Vagina (tissue), 2 donors: Measurements from ENCODE around the gene SMIM43. TPM values are rescaled to one million over a fixed set of nuclear protein-coding genes. Genes with fewer than 3 reads are reported as not detected.

Experiments used
- DNase-seq, 2 donors: peaks; one replicate each; pipeline ENCODE4 v3.0.0-alpha.2; 2017; ENCODE audit errors: extremely low spot score in 2 of 2
- H3K27ac ChIP-seq: fragments of 200-600 bp; sonication (generic); one replicate; pipeline ENCODE4 v1.5.1; 2019
- H3K27me3 ChIP-seq: fragments of 200-600 bp; sonication (generic); one replicate; pipeline ENCODE4 v1.5.1; 2019
- H3K36me3 ChIP-seq, 2 donors: fragments of 200-600 bp; sonication (generic); one replicate each; pipeline ENCODE4 v1.5.1; 2017 to 2019
- H3K4me1 ChIP-seq: fragments of 200-600 bp; sonication (generic); one replicate; pipeline ENCODE4 v1.5.1; 2019
- H3K4me3 ChIP-seq, 2 donors: fragments of 200-600 bp; sonication (generic); 1 replicate in 1 of 2; 2 replicates in 1 of 2; pipeline ENCODE4 v1.5.1; 2016 to 2019
- H3K9me3 ChIP-seq: fragments of 200-600 bp; sonication (generic); one replicate; pipeline ENCODE4 v1.5.1; 2019
- POLR2A ChIP-seq, 2 donors: fragments of 450-650 bp; IDR thresholded peaks; one replicate each; pipeline ENCODE4 v1.6.1; 2017; ENCODE audit warnings: antibody characterized with exemption in 2 of 2, mild to moderate bottlenecking in 2 of 2, moderate library complexity in 2 of 2
- POLR2AphosphoS5 ChIP-seq, 2 donors: sonication (generic); formaldehyde crosslinking; IDR thresholded peaks; one replicate each; pipeline ENCODE4 v1.9.0; 2017; ENCODE audit warnings: antibody characterized with exemption in 2 of 2, mild to moderate bottlenecking in 2 of 2, low read depth in 1 of 2; ENCODE audit not compliant: insufficient read depth in 1 of 2
- intact Hi-C: fragments of 100-400 bp; cut with DNase I; formaldehyde crosslinking; loops from one replicate; pipeline ENCODE4 v1.15.1; 2023
- total RNA-seq: library from RNA; depleted of rRNA; stranded (reverse); fragments of >200 nt; gene quantifications from one replicate; pipeline ENCODE4 v1.2.3, GENCODE V29; 2016
- TF ChIP-seq, protein P1 (sequence below), 3 experiments: fragments of 450-650 bp in 2 of 3; fragments of 200-600 bp in 1 of 3; sonication (generic) in 1 of 3; IDR thresholded peaks; one replicate each; pipeline ENCODE4 v1.5.1; 2017 to 2019; ENCODE audit warnings: antibody characterized with exemption in 3 of 3, mild to moderate bottlenecking in 2 of 3, moderate library complexity in 2 of 3

Gene SMIM43
- total RNA-seq, 1 donor from 2014 or later: not detected

DNA sequence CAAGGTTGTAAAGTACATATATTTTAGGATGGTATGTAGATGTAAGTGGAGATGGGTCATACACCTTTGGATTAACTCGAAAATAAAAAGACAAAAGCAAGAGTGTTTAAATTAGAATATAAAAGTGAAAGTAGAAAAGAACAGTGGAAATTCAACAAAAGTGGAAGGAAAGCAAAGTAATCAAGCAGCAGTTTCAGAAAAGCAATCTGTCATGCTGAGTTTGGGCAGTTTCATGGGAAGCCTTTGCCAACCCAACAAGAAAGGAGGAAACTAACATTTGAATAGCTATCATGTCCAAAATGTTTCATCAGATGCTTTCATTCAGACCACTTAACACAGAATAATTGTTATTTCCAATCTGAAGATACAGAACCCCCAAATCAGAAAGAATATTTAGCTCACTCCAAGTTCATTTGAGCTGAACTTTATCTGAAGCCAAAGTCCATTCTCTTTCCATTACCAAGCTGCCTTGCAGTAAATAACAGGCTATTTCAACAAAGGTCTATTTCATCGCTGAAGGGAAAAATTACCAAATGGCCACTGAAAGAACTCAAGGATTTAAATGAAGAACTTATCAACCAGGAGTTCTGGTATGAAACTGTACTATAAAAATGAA is 34.4 kb upstream of the SMIM43 start:
- intact Hi-C loops: no loop called here
- H3K27me3 ChIP-seq: no peaks in the 10 kb centered on the region
- H3K36me3 ChIP-seq: peaks cover 0 to 7% of the 10 kb centered on the region in 2 donors
- TF ChIP-seq, protein P1, sequence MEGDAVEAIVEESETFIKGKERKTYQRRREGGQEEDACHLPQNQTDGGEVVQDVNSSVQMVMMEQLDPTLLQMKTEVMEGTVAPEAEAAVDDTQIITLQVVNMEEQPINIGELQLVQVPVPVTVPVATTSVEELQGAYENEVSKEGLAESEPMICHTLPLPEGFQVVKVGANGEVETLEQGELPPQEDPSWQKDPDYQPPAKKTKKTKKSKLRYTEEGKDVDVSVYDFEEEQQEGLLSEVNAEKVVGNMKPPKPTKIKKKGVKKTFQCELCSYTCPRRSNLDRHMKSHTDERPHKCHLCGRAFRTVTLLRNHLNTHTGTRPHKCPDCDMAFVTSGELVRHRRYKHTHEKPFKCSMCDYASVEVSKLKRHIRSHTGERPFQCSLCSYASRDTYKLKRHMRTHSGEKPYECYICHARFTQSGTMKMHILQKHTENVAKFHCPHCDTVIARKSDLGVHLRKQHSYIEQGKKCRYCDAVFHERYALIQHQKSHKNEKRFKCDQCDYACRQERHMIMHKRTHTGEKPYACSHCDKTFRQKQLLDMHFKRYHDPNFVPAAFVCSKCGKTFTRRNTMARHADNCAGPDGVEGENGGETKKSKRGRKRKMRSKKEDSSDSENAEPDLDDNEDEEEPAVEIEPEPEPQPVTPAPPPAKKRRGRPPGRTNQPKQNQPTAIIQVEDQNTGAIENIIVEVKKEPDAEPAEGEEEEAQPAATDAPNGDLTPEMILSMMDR (IDR thresholded peaks at IDR 0.05): no peak
- TF ChIP-seq POLR2AphosphoS5 (IDR thresholded peaks at IDR 0.05; ENCODE audit: insufficient read depth in 1 of 2, low read depth in 1 of 2): no peak
- TF ChIP-seq POLR2A (IDR thresholded peaks at IDR 0.05): no peak
- H3K4me1 ChIP-seq: peaks cover 12% of the 10 kb centered on the region
- DNase-seq: no peak
- H3K4me3 ChIP-seq: no peak overlapping the region
- H3K27ac ChIP-seq: no peak overlapping the region
- no peaks in the 10 kb centered on the region for H3K9me3 ChIP-seq

DNA sequence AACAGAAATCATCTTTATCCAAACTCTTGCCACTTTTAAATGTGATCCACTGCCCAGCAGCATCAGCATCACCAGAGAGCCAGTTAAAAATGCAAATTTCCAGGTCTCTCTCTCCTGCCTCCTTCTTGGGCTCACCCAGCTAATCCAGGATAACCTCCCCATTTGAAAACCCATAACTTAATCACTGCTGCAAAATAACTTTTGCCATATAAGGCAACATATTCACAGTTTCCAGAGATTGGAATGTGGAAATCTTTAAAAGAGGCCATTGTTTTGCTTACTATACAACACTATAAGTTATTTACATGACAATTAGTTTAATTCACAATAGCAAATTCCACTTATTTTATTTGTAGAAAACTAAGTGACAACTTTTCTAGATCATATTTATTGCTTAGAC is 31.3 kb upstream of the SMIM43 start:
- no peaks in the 10 kb centered on the region for H3K27me3 ChIP-seq
- H3K27ac ChIP-seq: no peak overlapping the region
- no peaks in the 10 kb centered on the region for H3K9me3 ChIP-seq
- intact Hi-C loops: no loop called here
- H3K36me3 ChIP-seq: no peaks in the 10 kb centered on the region
- no peak overlapping the region for H3K4me3 ChIP-seq
- DNase-seq: no peak
- no peak for TF ChIP-seq POLR2AphosphoS5 (IDR thresholded peaks at IDR 0.05; ENCODE audit: insufficient read depth in 1 of 2, low read depth in 1 of 2)
- TF ChIP-seq, protein P1 (IDR thresholded peaks at IDR 0.05): no peak
- TF ChIP-seq POLR2A (IDR thresholded peaks at IDR 0.05): no peak
- H3K4me1 ChIP-seq: no peaks in the 10 kb centered on the region

GRCh38 chr4:121794505-121795188 is 29.7 kb upstream of the SMIM43 start:
- Histone ChIP-seq H3K4me1 (no peaks in the 10 kb centered on the region), H3K36me3 (no peaks in the 10 kb centered on the region), H3K4me3 (no peak overlapping the region), H3K9me3 (no peaks in the 10 kb centered on the region), H3K27ac (no peak overlapping the region), H3K27me3 (no peaks in the 10 kb centered on the region)
- intact Hi-C loops: no loop called here
- no peak for TF ChIP-seq POLR2A (IDR thresholded peaks at IDR 0.05)
- no peak for TF ChIP-seq POLR2AphosphoS5 (IDR thresholded peaks at IDR 0.05; ENCODE audit: insufficient read depth in 1 of 2, low read depth in 1 of 2)
- TF ChIP-seq, protein P1 (IDR thresholded peaks at IDR 0.05): no peak
- DNase-seq: no peak

GRCh38 chr4:121792966-121793365 is 28.0 kb upstream of the SMIM43 start:
- DNase-seq: no peak
- TF ChIP-seq POLR2AphosphoS5 (IDR thresholded peaks at IDR 0.05; ENCODE audit: insufficient read depth in 1 of 2, low read depth in 1 of 2): no peak
- TF ChIP-seq, protein P1 (IDR thresholded peaks at IDR 0.05): no peak
- no peak for TF ChIP-seq POLR2A (IDR thresholded peaks at IDR 0.05)
- no peak overlapping the region for H3K27ac ChIP-seq
- intact Hi-C loops: no loop called here
- no peaks in the 10 kb centered on the region for H3K27me3 ChIP-seq
- no peaks in the 10 kb centered on the region for H3K36me3 ChIP-seq
- H3K9me3 ChIP-seq: no peaks in the 10 kb centered on the region
- no peaks in the 10 kb centered on the region for H3K4me1 ChIP-seq
- H3K4me3 ChIP-seq: no peak overlapping the region

DNA sequence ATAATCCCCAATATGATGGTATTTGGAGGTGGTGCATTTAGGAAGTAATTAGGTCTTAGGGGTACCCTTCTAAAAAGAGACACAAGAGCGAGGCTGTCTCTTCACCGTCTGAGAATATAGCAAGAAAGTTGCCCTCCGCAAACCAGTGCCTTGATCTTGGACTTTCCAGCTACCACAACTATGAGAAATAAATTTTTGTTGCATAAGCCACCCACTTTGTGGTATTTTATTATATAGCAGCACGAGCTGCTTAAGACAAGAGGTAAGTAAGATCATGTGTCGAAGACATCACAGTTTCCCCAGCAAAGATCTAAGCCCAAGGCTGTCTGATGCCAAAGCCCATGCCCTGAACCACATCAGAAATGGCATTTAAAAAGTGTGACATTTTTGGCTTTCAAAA is 26.5 kb upstream of the SMIM43 start:
- intact Hi-C loops: no loop called here

More for the DNA sequence above, 26.5 kb upstream of the SMIM43 start:
- no peak overlapping the region for H3K4me3 ChIP-seq
- DNase-seq: no peak
- TF ChIP-seq POLR2A (IDR thresholded peaks at IDR 0.05) (no peak), POLR2AphosphoS5 (IDR thresholded peaks at IDR 0.05; ENCODE audit: insufficient read depth in 1 of 2, low read depth in 1 of 2) (no peak)
- TF ChIP-seq, protein P1 (IDR thresholded peaks at IDR 0.05): no peak
- no peaks in the 10 kb centered on the region for H3K9me3 ChIP-seq
- H3K4me1 ChIP-seq: no peaks in the 10 kb centered on the region
- no peak overlapping the region for H3K27ac ChIP-seq
- no peaks in the 10 kb centered on the region for H3K27me3 ChIP-seq
- H3K36me3 ChIP-seq: no peaks in the 10 kb centered on the region
